Left cardiac atrium (tissue), 4 donors: ENCODE results near the gene ACSS2. TPM values are rescaled to one million over a fixed set of nuclear protein-coding genes. Genes with fewer than 3 reads are reported as not detected.

ENCODE experiments used
- ATAC-seq, 2 donors: fragments of 200-7000 bp; cut with Tn5 transposase; one replicate each; pipeline ENCODE4 v1.9.1; 2020; ENCODE audit warnings: mild to moderate bottlenecking in 2 of 2, moderate library complexity in 2 of 2
- DNase-seq: peaks from one replicate; pipeline ENCODE4 v3.0.0-alpha.2; 2020
- intact Hi-C, 2 donors: fragments of 100-400 bp; cut with DNase I; formaldehyde crosslinking; loops; one replicate each; pipeline versions ENCODE4 v1.14.1 to v1.15.1; 2022 to 2023
- long read RNA-seq: library from polyadenylated mRNA; unstranded; transcript quantifications from one replicate; pipeline ENCODE4 v2.0.0, GENCODE V29; 2021
- total RNA-seq, 2 donors: library from RNA; stranded (reverse); fragmentation: NEBNext Ultra II Directional; extraction: Animal tissue kit (Norgen Biotek cat#: 25700); gene quantifications; one replicate each; pipeline ENCODE4 v1.2.1, GENCODE V29; 2021
- donor health status: DM: no; HTN: yes; CAD: no.
- donor health status: DM: no; HTN: yes; CAD: no; lungs with severe emphysema.
- donor health status: DM: yes; HTN: yes; CAD: no.
- donor health status: Dilated cardiomyopathy.

ACSS2 gene, protein sequence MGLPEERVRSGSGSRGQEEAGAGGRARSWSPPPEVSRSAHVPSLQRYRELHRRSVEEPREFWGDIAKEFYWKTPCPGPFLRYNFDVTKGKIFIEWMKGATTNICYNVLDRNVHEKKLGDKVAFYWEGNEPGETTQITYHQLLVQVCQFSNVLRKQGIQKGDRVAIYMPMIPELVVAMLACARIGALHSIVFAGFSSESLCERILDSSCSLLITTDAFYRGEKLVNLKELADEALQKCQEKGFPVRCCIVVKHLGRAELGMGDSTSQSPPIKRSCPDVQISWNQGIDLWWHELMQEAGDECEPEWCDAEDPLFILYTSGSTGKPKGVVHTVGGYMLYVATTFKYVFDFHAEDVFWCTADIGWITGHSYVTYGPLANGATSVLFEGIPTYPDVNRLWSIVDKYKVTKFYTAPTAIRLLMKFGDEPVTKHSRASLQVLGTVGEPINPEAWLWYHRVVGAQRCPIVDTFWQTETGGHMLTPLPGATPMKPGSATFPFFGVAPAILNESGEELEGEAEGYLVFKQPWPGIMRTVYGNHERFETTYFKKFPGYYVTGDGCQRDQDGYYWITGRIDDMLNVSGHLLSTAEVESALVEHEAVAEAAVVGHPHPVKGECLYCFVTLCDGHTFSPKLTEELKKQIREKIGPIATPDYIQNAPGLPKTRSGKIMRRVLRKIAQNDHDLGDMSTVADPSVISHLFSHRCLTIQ
- 100 to 1,000 TPM in 1 of 2 donors, 10 to 100 TPM in 1; 80.8 to 118 TPM for total RNA-seq
- long read RNA-seq, transcript ACSS2-202 (18 exons, 3,065 nt) = minor isoform, 30 of 121 reads
- long read RNA-seq, transcript ACSS2-201 (19 exons, 2,925 nt) = major isoform, 59 of 121 reads
- long read RNA-seq, partial matches to known transcripts = 9 of 121 reads
- long read RNA-seq, other reads (novel, unspliced or antisense) = 22 of 121 reads

DNA sequence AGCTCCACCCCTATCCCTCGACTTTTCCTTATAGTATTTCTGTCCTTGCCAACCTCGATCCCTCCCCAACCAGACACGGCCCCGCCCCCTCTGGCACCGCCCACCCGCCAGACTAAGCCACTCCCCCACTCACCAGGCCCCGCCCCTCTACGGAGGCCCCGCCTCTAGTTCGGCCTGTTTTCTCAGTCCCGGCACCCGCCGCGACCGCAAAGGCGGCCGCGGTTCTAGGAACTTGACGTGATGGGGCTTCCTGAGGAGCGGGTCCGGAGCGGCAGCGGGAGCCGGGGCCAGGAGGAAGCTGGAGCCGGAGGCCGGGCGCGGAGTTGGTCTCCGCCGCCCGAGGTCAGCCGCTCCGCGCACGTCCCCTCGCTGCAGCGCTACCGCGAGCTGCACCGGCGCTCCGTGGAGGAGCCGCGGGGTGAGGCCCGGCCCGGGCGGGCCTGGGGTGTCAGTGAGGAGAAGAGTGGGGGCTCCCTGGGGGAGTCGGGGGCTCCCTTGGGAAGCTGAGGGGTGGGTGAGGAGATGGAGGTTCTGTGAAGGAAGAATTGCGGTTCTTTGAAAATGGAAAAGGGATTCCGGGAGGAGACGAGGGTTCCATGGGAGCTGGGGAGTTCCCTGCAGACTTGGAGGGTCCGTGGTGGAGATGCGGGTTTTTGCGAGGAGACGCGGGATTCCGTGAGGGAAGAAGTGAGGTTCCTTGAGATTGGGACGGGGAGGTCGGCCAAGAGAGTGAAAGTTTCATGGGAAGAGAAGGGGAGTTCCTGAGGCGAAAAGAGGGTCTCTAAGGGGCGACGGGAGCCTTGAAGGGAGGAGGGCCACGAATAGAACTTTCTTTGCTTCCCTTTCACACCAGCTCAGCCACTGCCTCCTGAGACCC, at the start of gene ACSS2:
TSS of gene ACSS2 (plus strand) at position 207 of the 877 bp plus-strand sequence. CDS start at position 241, 34 bp downstream.
- intact Hi-C loops = loop anchor here (10.0 kb wide), 1 partner anchor 218 kb away; the partner anchor contains the start of gene TRPC4AP (in 2 of the 2)
- peak; percentile 46 to 87 for ATAC-seq
- no peak for DNase-seq

DNA sequence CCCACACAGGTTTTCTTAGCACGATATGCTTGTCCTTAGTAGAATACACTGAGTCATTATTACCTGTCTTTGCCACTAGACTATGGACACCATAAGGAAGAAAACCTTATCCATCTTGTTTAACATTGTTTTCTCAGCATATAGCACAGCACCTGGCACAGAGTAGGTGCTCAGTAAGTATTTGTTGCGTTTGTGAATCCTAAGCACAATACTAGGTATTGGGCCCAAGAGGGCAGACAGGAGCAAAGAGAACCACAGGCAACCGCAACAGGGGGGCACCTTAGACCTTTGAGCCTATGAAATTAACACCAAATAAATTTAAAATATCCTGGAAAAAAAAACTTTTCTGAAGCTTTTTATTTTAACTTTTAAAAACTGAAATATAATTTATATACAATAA, 47.2 kb upstream of the ACSS2 start:
- DNase-seq = no peak
- intact Hi-C loops = no loop called here

DNA sequence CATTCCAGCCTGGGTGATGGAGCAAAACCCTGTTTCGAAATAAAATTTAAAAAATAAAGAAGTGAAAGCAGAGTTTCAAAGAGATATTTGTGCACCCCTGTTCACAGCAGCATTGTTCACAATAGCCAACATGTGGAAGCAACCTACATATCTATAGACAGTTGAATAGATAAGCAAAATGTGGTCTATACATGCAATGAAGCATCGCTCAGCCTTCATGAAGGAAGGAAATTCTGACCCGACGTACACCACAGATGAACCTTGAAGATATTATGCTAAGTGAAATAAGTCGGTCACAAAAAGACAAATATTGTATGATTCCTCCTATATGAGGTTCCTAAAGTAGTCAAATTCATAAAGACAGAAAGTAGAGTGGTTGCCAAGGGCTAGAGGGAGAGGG, 44.5 kb upstream of the ACSS2 start:
- ATAC-seq = no peak
- DNase-seq = no peak
- intact Hi-C loops = loop anchor here in 1 of 2 donors (10.0 kb wide), 2 partner anchors 383 to 433 kb away; no protein-coding TSS in a partner anchor

More for the DNA sequence above, 47.2 kb upstream of the ACSS2 start:
- ATAC-seq = no peak

DNA sequence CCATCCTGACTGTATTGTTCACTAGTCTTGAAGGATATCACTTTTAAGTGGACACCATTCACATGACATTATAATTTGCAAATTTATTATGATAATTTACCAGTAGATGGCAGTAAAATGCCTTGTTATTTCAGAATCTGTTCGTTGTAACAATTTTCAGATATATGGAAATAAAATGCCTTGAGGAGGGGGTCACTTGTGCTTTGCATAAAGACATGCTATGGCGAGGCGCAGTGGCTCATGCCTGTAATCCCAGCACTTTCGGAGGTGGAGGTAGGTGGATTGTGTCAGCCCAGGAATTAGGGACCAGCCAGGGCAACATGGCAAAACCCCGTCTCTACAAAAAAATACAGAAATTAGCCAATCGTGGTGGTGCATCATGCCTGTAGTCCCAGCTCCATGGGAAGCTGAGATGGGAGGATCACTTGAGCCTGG, 41.9 kb upstream of the ACSS2 start:
- no peak for DNase-seq
- ATAC-seq = peak; percentile 31 to 53
- intact Hi-C loops = loop anchor here in 1 of 2 donors (10.0 kb wide), 2 partner anchors 380 to 430 kb away; no protein-coding TSS in a partner anchor

DNA sequence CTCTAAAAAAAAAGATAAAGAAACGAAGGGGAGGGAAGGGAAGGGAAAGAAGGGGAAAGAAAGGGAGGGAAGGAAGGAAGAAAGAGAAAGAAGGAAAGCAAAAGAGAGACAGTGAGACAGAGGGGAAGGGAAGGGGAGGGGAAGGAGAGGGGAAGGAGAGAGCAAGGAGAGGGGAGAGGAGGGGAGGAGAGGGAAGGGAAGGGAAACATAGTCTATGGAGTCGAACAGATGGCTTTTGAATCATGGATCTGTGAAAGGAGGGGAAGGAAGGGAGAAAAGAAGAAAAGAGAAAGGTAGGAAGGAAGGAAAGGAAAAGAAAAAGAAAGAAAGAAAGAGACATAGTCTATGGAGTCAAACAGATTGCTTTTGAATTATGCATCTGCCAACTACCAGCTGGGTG, 34.3 kb upstream of the ACSS2 start:
- intact Hi-C loops = no loop called here
- DNase-seq = no peak
- ATAC-seq = no peak

DNA sequence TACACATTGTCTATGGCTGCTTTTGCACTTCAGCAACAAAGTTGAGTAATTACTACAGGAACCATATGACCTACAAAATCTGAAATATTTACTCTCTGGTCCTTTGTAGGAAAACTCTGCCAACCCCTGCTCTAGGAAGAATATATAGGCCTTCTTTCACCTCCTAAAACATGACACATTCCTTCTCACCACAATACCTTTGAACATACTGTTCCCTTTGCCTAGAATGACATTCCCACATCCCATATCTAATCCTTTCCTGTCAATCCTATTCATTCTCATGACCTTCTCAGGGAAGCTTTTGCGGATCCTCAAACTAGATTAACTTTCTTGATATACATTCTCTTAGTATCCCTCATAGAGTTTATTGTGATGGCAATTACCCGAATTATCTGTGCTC, 33.0 kb upstream of the ACSS2 start:
- ATAC-seq (no peak), DNase-seq (no peak)
- intact Hi-C loops = no loop called here

DNA sequence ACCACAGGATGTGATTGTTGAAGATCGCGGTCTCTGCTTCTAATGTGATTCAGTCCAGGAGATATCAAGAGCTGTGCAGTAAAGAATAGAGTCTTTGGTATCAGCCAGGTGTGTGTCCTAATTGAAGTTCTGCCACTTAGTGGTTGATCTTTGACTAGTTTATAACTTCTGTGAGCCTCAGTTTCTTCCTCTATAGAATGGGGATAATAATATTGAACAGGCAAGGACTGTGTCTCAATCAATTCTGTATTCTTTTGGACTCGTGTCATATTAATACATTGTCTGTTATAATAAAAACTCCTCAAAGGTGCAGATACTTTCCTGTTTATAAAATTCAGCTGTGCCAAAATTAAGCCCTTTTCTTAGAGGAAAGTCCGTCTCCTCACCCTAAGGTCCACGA, 27.8 kb upstream of the ACSS2 start:
- ATAC-seq = no peak
- no peak for DNase-seq
- intact Hi-C loops = no loop called here

DNA sequence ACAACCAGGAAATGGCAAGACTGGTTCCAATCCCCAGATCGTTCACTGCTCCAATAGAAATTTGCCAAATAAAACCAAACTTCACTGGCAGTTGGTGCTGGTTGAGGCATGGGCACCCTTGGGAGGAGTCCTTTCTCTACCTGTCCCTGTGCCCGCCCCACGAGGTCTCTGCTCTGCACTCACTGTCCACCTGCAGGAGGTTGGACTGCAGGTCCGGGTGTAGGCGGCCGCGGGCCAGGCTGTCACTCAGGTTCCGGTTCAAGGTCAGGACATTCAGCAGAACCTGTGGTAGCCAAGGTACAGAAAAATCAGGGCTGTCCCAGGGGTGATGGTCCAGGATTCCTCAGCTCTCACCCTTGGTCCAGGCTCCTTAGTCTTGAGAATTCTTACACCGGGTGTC, 26.6 kb upstream of the ACSS2 start:
- DNase-seq (no peak), ATAC-seq (no peak)
- intact Hi-C loops = no loop called here

DNA sequence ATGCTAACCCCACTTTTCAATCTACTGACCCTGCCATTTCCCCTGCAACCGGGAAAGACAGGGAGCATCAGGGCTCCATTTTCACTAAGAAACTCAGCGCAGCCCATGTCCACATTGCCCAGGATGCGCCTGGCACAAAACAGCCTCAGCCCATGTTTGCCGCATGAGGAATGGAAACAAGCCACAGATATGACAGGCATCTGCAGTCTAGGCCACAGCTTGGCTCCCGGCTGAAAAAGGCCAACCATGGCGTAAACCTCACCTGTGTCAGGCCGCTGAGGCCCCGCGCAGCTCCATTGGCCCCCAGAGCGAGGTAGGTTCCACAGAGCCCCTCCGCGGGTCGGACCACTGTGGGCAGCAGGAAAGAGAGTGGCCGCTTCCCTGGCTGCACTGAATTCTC, 25.4 kb upstream of the ACSS2 start:
- ATAC-seq (no peak), DNase-seq (no peak)
- intact Hi-C loops = no loop called here

DNA sequence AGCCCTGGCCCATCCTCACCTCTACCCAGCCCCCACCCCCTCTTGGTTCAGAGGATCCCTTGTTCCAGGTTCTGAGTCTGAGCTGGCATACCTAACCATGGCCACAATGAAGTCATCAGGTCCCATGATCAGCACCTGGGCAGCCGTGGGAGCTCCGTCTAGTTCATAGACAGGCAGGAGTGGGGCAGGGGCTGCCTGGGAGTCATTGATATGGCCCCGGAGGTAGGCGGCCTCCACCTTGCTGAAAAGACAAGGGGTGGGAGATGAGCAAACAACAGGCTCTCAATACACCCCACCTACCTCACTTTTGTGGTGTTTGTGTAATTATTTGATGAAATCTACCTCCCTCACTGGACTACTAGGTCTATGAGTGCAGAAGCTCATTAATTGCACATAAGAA, 24.1 kb upstream of the ACSS2 start:
- DNase-seq (no peak), ATAC-seq (no peak)
- intact Hi-C loops = no loop called here

DNA sequence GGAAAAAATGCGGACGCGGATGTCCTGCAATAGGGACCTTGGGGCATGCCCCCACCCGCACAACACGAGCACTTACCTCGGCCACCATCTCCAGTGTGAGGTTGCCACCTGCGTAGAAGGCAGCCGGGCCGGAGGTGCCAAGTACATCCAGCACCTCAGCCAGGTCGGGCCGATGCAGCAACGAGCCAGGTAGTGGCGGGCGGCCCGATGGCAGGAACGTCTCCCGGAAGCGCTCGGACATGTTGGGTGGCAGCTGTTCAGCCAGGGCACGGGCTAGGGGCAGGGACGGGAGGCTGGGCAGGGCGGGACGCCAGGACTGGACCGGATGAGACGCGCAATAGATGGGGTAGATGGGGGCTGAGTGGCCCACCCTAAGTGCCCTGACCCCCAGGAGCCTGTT, 17.0 kb upstream of the ACSS2 start:
- DNase-seq = no peak
- ATAC-seq = no peak
- intact Hi-C loops = no loop called here

DNA sequence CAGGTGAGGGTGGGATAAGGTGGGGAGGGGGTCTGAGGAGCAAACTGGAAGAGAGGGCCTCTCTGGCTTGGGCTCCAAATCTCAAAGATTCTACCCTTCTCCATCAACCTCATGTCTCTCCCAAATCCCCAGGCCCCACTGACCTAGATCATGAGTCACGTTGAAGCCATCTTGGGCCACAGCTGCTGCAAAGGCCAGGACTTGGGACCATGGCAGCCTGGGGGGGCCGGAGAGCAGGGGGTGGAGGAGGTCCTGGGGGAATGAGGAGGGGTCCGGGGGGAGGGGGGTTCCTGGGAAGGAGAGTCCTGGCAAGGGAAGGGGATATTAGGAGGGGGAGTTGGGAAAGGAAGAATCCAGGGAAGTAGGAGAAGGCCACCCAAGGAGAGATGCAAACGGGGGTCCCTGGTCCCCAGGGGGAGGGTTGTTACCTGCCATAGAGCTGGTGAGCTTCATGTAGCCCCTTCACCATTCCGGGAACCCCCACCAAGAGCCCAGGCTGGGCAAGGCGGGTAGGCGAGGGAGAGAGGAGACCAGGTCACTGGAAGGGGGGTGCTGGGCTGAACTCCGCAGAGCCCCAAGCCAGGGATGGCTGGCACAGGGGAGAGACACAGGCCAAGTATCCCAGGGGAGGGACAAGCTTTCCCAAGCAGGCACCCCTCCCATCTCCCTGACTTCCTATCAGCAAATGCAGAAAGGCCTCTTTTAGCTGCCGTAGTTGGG, 16.4 kb upstream of the ACSS2 start:
- intact Hi-C loops = no loop called here
- ATAC-seq (no peak), DNase-seq (no peak)

DNA sequence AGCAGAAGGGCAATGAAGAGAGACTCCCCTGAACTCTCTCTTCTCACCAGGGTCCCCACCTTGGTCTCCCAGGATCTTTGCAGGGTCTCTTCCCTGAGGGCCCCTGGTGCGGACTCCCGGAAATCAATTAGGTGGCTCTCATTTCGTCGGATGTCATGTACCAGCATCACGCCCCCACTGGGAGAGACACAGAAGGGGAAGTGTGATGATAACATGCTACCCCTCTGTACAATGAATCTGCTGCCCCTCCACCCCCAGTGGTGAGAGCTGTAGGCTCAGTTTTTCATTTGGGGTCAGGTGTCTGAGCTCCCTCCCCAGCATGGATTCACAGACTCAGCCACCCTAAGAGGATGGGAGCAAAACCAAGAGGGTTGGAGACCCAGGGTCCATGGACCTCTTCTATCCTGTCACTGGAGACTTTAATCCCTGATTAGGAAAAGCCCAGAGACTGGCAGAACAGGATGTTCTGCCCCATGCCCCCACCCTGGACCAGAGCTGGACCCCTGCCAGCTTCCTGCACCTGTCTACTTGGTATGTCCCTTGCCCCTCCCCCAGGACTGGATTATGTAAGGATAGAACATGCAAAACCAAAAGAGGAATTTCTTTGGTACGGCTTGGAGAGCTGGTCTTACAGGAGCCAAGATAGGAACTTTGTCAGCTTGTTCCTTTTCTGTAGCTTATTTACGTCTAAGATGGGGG, 14.9 kb upstream of the ACSS2 start:
- ATAC-seq = no peak
- no peak for DNase-seq
- intact Hi-C loops = no loop called here

DNA sequence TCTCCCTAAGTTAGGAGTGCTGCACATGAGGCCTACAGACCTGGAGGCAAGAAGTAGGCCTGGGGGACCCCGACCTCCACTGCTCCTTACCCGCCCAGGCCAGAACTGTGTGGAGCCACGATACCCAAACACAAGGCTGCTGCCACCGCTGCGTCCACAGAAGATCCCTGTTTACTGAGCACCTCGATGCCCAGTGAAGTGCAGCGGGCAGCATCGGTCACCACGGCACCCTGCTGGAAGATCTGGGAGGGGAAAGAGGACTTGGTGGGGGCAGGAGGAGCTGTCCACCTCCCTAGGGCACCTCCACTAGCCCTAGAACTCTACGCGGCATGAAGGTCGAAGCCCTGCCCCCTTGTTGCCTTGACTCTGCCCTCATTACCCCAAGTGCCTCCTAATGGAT, 13.7 kb upstream of the ACSS2 start:
- intact Hi-C loops = no loop called here
- DNase-seq (no peak), ATAC-seq (no peak)

DNA sequence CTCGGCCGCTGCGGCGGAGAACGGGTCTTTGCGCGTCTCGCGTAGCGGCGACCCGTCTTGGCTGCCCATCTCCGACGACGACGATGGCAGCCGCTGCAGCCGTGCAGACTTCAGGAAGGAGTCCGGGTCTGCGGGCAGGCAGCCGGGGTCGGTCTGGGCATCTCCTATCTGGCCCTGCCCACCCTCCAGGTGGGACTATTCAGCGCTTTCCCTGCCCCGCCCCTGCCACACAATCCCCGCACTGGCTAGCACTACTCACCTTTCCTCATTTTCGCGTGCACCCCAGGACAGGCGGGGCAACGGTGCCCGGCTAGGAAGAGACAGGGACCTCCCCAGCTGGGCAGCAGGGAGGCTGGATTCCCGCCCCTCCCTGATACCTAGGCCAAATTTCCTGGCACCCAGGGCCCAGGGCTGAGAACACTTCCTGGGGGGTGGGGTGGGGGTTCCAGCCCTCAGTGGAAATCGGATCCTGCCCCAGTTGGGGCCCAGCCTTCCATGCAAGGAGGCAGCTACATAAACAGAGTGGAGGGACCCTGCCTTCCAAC, 12.9 kb upstream of the ACSS2 start:
- ATAC-seq (peak in 1 of 2 donors; percentile 36), DNase-seq (no peak)
- intact Hi-C loops = no loop called here

DNA sequence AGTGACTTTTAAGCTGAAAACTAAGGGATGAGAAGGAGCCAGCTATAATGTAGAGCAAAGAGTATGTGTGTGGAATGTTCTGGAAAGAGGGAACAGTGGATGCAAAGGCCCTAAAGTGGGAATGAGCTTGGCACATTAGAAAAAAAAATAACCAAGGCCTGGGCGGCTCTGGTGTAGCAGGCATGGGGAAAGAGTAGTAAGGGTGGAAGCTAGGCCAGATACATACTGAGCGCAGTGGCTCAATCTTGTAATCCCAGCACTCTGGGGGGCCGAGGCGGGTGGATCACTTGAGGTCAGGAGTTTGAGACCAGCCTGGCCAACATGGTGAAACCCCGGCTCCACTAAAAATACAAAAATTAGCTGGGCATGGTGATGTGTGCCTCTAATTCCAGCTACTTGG, 12.2 kb upstream of the ACSS2 start:
- no peak for ATAC-seq

DNA sequence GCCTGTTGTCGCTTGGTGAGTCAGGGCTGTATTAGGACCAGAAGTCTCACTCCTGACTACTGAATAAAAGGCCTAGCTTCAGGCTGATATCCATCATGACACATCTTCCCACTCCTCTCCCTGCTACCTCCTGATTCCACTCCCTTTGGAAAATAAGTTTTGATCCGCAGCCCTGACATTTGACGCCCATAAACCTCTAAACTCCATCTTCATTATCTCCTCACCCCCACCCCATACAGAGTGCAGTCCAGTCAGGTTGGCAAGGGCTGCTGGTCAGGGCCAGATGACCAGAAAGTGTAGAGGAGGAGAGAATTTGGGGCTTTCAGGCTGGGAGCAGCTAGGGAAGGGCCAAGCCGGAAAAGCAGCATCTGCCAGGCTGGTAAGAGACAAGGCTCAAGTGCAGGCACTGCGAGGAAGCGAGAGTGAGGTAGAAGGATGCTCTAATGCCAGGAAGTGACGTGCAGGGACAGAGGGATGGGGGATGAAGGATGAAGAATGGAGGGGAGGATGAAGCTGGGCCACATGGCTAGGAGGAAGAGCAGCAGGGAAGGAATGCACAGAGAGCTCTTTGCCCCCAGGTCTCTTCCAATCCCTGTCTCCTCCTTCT, 5.0 kb upstream of the ACSS2 start:
- ATAC-seq = no peak
- no peak for DNase-seq
- intact Hi-C loops = loop anchor here (5.0 to 10.0 kb wide), 2 partner anchors 86 to 223 kb away; partner anchors contain the start of genes TRPC4AP (in 2 of the 2), GSS (in 1 of the 2) and MYH7B (in 1 of the 2)

More for the DNA sequence above, 12.2 kb upstream of the ACSS2 start:
- intact Hi-C loops = no loop called here
- DNase-seq = no peak
